Prostate gland (tissue), 2 donors: ENCODE measurements around the gene UGT2A1. TPM values are rescaled to one million over a fixed set of nuclear protein-coding genes. Genes with fewer than 3 reads are reported as not detected.

ENCODE experiments used
- DNase-seq: peaks from one replicate; pipeline ENCODE4 v3.0.0-alpha.2; 2019; ENCODE audit warnings: low spot score
- H3K27ac ChIP-seq, 2 donors: fragments of 200-600 bp; sonication (generic); 2 replicates each; pipeline ENCODE4 v1.5.1; 2017 to 2019
- H3K27me3 ChIP-seq: fragments of 200-600 bp; sonication (generic); replicated peaks from 2 replicates; pipeline ENCODE4 v1.5.1; 2019; ENCODE audit not compliant: insufficient read depth
- H3K36me3 ChIP-seq, 2 donors: fragments of 200-600 bp; sonication (generic); 1 replicate in 1 of 2; 2 replicates in 1 of 2; pipeline versions ENCODE4 v1.5.1 to v1.8.1; 2017 to 2019
- H3K4me1 ChIP-seq: fragments of 200-600 bp; sonication (generic); replicated peaks from 2 replicates; pipeline ENCODE4 v1.5.1; 2019
- H3K4me3 ChIP-seq, 2 donors: fragments of 200-600 bp; sonication (generic); 2 replicates each; pipeline ENCODE4 v1.5.1; 2017 to 2019
- H3K9me3 ChIP-seq: fragments of 200-600 bp; sonication (generic); 2 replicates; pipeline ENCODE4 v1.5.1; 2017
- POLR2A ChIP-seq: fragments of 450-650 bp; IDR thresholded peaks from one replicate; pipeline ENCODE4 v1.6.1; 2016; ENCODE audit warnings: antibody characterized with exemption, mild to moderate bottlenecking
- POLR2AphosphoS5 ChIP-seq: sonication (generic); formaldehyde crosslinking; IDR thresholded peaks from one replicate; pipeline ENCODE4 v1.6.1; 2017; ENCODE audit warnings: antibody characterized with exemption
- WGBS: methylation state at CpG from one replicate; pipeline ENCODE4 v1.1.5; 2018; 5-methylcytosine and 5-hydroxymethylcytosine counted together
- intact Hi-C: fragments of 100-400 bp; cut with DNase I; formaldehyde crosslinking; loops from one replicate; pipeline ENCODE4 v1.14.2; 2022
- total RNA-seq, 2 donors: library from RNA; depleted of rRNA; stranded (reverse); fragments of >200 nt; gene quantifications; one replicate each; pipeline ENCODE4 v1.1.0, GENCODE V29; 2016
- TF ChIP-seq, protein P1 (sequence below), 4 experiments: fragments of 200-600 bp in 2 of 4; fragments of 450-650 bp in 2 of 4; sonication (generic) in 2 of 4; IDR thresholded peaks; 1 replicate in 3 of 4; 2 replicates in 1 of 4; pipeline ENCODE4 v1.5.1; 2016 to 2019; ENCODE audit warnings: antibody characterized with exemption in 4 of 4, mild to moderate bottlenecking in 2 of 4, moderate library complexity in 2 of 4

Gene UGT2A1
- total RNA-seq, 2 donors from 2014 or later = not detected

- H3K9me3 ChIP-seq = no peaks in the 10 kb centered on the region
- no peaks in the 10 kb centered on the region for H3K27me3 ChIP-seq
- DNase-seq = peak; percentile 13
- H3K36me3 ChIP-seq = no peaks in the 10 kb centered on the region
- TF ChIP-seq, protein P1, sequence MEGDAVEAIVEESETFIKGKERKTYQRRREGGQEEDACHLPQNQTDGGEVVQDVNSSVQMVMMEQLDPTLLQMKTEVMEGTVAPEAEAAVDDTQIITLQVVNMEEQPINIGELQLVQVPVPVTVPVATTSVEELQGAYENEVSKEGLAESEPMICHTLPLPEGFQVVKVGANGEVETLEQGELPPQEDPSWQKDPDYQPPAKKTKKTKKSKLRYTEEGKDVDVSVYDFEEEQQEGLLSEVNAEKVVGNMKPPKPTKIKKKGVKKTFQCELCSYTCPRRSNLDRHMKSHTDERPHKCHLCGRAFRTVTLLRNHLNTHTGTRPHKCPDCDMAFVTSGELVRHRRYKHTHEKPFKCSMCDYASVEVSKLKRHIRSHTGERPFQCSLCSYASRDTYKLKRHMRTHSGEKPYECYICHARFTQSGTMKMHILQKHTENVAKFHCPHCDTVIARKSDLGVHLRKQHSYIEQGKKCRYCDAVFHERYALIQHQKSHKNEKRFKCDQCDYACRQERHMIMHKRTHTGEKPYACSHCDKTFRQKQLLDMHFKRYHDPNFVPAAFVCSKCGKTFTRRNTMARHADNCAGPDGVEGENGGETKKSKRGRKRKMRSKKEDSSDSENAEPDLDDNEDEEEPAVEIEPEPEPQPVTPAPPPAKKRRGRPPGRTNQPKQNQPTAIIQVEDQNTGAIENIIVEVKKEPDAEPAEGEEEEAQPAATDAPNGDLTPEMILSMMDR (IDR thresholded peaks at IDR 0.05) = peak in 3 of 4 experiments; percentile 46 to 78 (median 68)
- TF ChIP-seq POLR2AphosphoS5 = no peak
- no peak for TF ChIP-seq POLR2A
- H3K27ac ChIP-seq = no peak overlapping the region
- no peak overlapping the region for H3K4me3 ChIP-seq
- 63% methylated on average over 6 of the region's 6 CpGs for WGBS
- intact Hi-C loops = loop anchor here (5.0 kb wide), 1 partner anchor 300 kb away; no protein-coding TSS in a partner anchor
- no peaks in the 10 kb centered on the region for H3K4me1 ChIP-seq
Observed at GRCh38 chr4:69617083-69617694, 35.9 kb downstream of the UGT2A1 start.

DNA sequence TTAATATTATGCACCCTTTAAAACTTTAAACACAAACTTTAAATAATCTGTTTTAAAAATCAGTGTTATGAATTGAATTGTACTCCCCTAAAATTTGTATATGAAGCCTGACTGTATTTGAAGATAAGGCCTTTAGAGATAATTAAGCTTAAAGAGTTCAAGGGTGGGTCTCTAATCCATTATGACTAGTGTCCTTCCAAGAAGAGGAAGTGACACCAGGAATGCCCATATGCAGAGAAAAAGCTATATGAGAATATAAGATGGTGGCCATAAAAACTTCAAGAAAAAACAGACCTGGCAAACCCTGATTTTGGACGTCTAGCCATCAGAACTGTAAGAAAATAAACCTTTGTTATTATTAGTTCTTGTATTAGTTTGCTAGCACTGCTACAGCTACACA lies 42.6 kb downstream of the UGT2A1 start:
- H3K27ac ChIP-seq = no peak overlapping the region
- no peaks in the 10 kb centered on the region for H3K27me3 ChIP-seq
- intact Hi-C loops = no loop called here

GRCh38 chr4:69601065-69601464 lies 52.0 kb downstream of the UGT2A1 start:
- Histone ChIP-seq H3K27me3 (no peaks in the 10 kb centered on the region), H3K4me3 (no peak overlapping the region), H3K36me3 (no peaks in the 10 kb centered on the region), H3K4me1 (no peaks in the 10 kb centered on the region), H3K27ac (no peak overlapping the region), H3K9me3 (no peaks in the 10 kb centered on the region)
- DNase-seq = no peak
- 82% methylated on average over 4 of the region's 4 CpGs for WGBS
- intact Hi-C loops = no loop called here
- no peak for TF ChIP-seq POLR2A
- TF ChIP-seq, protein P1 (IDR thresholded peaks at IDR 0.05) = no peak
- no peak for TF ChIP-seq POLR2AphosphoS5

More for the DNA sequence above, 42.6 kb downstream of the UGT2A1 start:
- DNase-seq = no peak
- TF ChIP-seq, protein P1 (IDR thresholded peaks at IDR 0.05) = no peak
- TF ChIP-seq POLR2A = no peak
- TF ChIP-seq POLR2AphosphoS5 = no peak
- Histone ChIP-seq H3K4me1 (no peaks in the 10 kb centered on the region), H3K36me3 (no peaks in the 10 kb centered on the region), H3K4me3 (no peak overlapping the region), H3K9me3 (no peaks in the 10 kb centered on the region)
- WGBS = 53% methylated on average over 1 of the region's 1 CpG

GRCh38 chr4:69600013-69600412 lies 53.0 kb downstream of the UGT2A1 start:
- intact Hi-C loops = no loop called here
- Histone ChIP-seq H3K4me1 (no peaks in the 10 kb centered on the region), H3K36me3 (no peaks in the 10 kb centered on the region), H3K27ac (no peak overlapping the region), H3K4me3 (no peak overlapping the region), H3K27me3 (no peaks in the 10 kb centered on the region), H3K9me3 (no peaks in the 10 kb centered on the region)
- no peak for DNase-seq
- no peak for TF ChIP-seq POLR2A
- no peak for TF ChIP-seq POLR2AphosphoS5
- TF ChIP-seq, protein P1 (IDR thresholded peaks at IDR 0.05) = no peak
- WGBS = 62% methylated on average over 2 of the region's 2 CpGs

DNA sequence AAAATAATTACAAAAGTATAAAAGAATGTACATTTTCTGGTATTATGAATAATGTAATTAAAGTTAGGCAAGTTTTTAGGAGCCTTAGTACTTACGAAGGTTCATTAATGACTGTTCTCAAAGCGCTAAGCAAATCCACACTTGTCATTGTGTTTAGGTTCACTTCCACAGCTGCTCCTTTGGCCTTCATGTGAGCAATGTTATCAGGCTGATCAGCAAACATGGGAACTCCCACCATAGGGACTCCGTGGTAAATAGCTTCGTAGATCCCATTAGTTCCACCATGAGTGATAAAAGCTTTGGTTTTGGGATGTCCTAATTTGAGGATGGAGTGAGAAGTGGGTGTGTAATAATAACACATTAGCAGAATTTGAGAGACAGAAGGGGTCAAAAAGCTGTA lies 58.7 kb downstream of the UGT2A1 start:
- DNase-seq = no peak
- intact Hi-C loops = no loop called here
- Histone ChIP-seq H3K4me3 (no peak overlapping the region), H3K4me1 (no peaks in the 10 kb centered on the region), H3K27me3 (no peaks in the 10 kb centered on the region), H3K36me3 (no peaks in the 10 kb centered on the region), H3K9me3 (no peaks in the 10 kb centered on the region), H3K27ac (no peak overlapping the region)
- TF ChIP-seq POLR2A (no peak), POLR2AphosphoS5 (no peak)
- TF ChIP-seq, protein P1 (IDR thresholded peaks at IDR 0.05) = no peak
- WGBS = 42% methylated on average over 4 of the region's 4 CpGs
